OCI-LY7 (cell line): ENCODE results near the gene MRAS. TPM values are rescaled to one million over a fixed set of nuclear protein-coding genes. Genes with fewer than 3 reads are reported as not detected.

Experiments
- BruUV-seq: library from RNA; stranded (reverse); fragments of 400-500 nt; replicated peaks from 2 replicates; lab custom pipeline; 2021; lab: Mats Ljungman, UMichigan
- CTCF ChIA-PET: fragments of 300-600 bp; sonication (Branson Sonifier 250); formaldehyde crosslinking; loops from one replicate; lab custom pipeline; 2022; ENCODE audit warnings: antibody characterized with exemption; ENCODE audit not compliant: unreplicated experiment; lab: Charles Lee
- POLR2A ChIA-PET: fragments of 300-600 bp; sonication (Branson Sonifier 250); formaldehyde crosslinking; loops from one replicate; lab custom pipeline; 2022; ENCODE audit warnings: antibody characterized with exemption; lab: Charles Lee
- DNase-seq: peaks from one replicate; pipeline ENCODE4 v3.0.0-alpha.2; 2015; ENCODE audit warnings: low spot score
- H2AFZ ChIP-seq: fragments of 200-600 bp; sonication (generic), shearing (Covaris generic); 2 replicates; pipeline ENCODE4 v1.6.1; 2014; ENCODE audit warnings: mild to moderate bottlenecking, antibody characterized with exemption, low read length, moderate library complexity
- H3K27ac ChIP-seq: fragments of 200-600 bp; sonication (generic); 2 replicates; pipeline ENCODE4 v1.5.1; 2014; ENCODE audit warnings: mixed run types, low read depth, mild to moderate bottlenecking, moderate library complexity, low read length, inconsistent platforms; ENCODE audit not compliant: poor library complexity, severe bottlenecking
- H3K36me3 ChIP-seq: fragments of 200-600 bp; sonication (generic); 2 replicates; pipeline ENCODE4 v1.6.1; 2014; ENCODE audit warnings: mild to moderate bottlenecking, antibody characterized with exemption, low read length, moderate library complexity, mixed read lengths; ENCODE audit not compliant: insufficient read depth
- H3K4me1 ChIP-seq: fragments of 200-600 bp; sonication (generic); 2 replicates; pipeline ENCODE4 v1.5.1; 2014; ENCODE audit warnings: mild to moderate bottlenecking, low read length; ENCODE audit not compliant: insufficient read depth, poor library complexity, severe bottlenecking
- H3K4me2 ChIP-seq: fragments of 200-600 bp; sonication (generic); 2 replicates; pipeline ENCODE4 v1.6.1; 2014; ENCODE audit warnings: mild to moderate bottlenecking, low read length
- H3K4me3 ChIP-seq: fragments of 200-600 bp; sonication (generic); 2 replicates; pipeline ENCODE4 v1.5.1; 2014; ENCODE audit warnings: mild to moderate bottlenecking, low read depth, low read length; ENCODE audit not compliant: poor library complexity, severe bottlenecking
- H3K79me2 ChIP-seq: fragments of 200-600 bp; sonication (generic); 2 replicates; pipeline ENCODE4 v1.6.1; 2016; ENCODE audit warnings: low read depth, mild to moderate bottlenecking, low read length, moderate library complexity, mixed read lengths; ENCODE audit not compliant: insufficient read depth
- H3K9me2 ChIP-seq: fragments of 200-600 bp; sonication (generic); 2 replicates; pipeline ENCODE4 v1.6.1; 2016; ENCODE audit warnings: mild to moderate bottlenecking, low read length, mixed read lengths; ENCODE audit not compliant: insufficient read depth
- H3K9me3 ChIP-seq: fragments of 200-600 bp; sonication (generic); 2 replicates; pipeline ENCODE4 v1.6.1; 2014; ENCODE audit warnings: mild to moderate bottlenecking, mixed run types, low read length, mixed read lengths
- H4K20me1 ChIP-seq: fragments of 200-600 bp; sonication (generic); 2 replicates; pipeline ENCODE4 v1.6.1; 2014; ENCODE audit warnings: mild to moderate bottlenecking, antibody characterized with exemption, low read length, moderate library complexity, mixed read lengths; ENCODE audit not compliant: insufficient read depth
- EZH2phosphoT487 ChIP-seq: fragments of 200-600 bp; sonication (generic); IDR thresholded peaks from 2 replicates; pipeline ENCODE4 v1.6.1; 2018; ENCODE audit warnings: low read depth, borderline replicate concordance, mild to moderate bottlenecking, mixed run types, antibody characterized with exemption, low read length, moderate library complexity, mixed read lengths
- intact Hi-C: fragments of 100-400 bp; cut with micrococcal nuclease; formaldehyde crosslinking; loops from one replicate; pipeline ENCODE4 v1.10.0; 2022; ENCODE audit not compliant: unreplicated experiment
- total RNA-seq, 2 experiments: library from RNA; depleted of rRNA in 1 of 2; stranded (reverse); fragments of >200 nt in 1 of 2; shearing (Covaris generic) in 1 of 2; gene quantifications; 2 replicates each; pipeline ENCODE4 v1.2.3, GENCODE V29; 2014 to 2022
- TF ChIP-seq, protein P1 (sequence below): fragments of 200-600 bp; sonication (generic); conservative IDR thresholded peaks from 2 replicates; pipeline ENCODE4 v1.5.1; 2014; ENCODE audit warnings: mild to moderate bottlenecking, antibody characterized with exemption, low read length, moderate library complexity, mixed read lengths

The MRAS gene
- total RNA-seq, 2 experiments from 2014 or later = not detected

DNA sequence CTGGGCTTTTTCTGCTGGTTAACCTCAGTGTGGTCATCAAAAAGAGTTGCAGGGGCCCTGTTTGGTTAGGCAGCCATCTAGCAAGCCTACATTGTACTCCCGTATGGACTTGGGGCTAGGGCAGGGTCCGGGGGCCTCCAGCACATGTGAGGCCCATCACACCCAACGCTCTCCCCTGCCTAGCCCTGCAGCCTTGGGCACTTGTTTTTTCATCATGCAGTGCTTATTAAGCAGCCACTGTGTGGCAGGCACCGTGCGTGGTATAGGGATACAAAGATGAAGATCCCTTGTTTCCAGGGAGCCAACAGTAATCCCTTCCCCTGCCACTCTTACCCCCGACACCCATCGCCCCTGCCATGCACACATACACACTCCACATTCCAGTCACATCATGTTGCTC, 14.2 kb downstream of the MRAS start:
- no peak overlapping the region for H3K4me3 ChIP-seq
- BruUV-seq = no TSS peak
- H4K20me1 ChIP-seq = no peaks in the 10 kb centered on the region
- no peaks in the 10 kb centered on the region for H3K36me3 ChIP-seq
- ChIA-PET POLR2A (no interaction called here), CTCF (no interaction called here)
- H3K9me2 ChIP-seq = no peaks in the 10 kb centered on the region
- no peaks in the 10 kb centered on the region for H3K79me2 ChIP-seq
- intact Hi-C loops = no loop called here
- TF ChIP-seq, protein P1, sequence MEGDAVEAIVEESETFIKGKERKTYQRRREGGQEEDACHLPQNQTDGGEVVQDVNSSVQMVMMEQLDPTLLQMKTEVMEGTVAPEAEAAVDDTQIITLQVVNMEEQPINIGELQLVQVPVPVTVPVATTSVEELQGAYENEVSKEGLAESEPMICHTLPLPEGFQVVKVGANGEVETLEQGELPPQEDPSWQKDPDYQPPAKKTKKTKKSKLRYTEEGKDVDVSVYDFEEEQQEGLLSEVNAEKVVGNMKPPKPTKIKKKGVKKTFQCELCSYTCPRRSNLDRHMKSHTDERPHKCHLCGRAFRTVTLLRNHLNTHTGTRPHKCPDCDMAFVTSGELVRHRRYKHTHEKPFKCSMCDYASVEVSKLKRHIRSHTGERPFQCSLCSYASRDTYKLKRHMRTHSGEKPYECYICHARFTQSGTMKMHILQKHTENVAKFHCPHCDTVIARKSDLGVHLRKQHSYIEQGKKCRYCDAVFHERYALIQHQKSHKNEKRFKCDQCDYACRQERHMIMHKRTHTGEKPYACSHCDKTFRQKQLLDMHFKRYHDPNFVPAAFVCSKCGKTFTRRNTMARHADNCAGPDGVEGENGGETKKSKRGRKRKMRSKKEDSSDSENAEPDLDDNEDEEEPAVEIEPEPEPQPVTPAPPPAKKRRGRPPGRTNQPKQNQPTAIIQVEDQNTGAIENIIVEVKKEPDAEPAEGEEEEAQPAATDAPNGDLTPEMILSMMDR = no peak
- TF ChIP-seq EZH2phosphoT487 = no peak
- H3K9me3 ChIP-seq = no peaks in the 10 kb centered on the region
- no peak overlapping the region for H3K4me2 ChIP-seq
- no peak for DNase-seq
- no peak overlapping the region for H2AFZ ChIP-seq
- H3K4me1 ChIP-seq = no peaks in the 10 kb centered on the region
- no peak overlapping the region for H3K27ac ChIP-seq

DNA sequence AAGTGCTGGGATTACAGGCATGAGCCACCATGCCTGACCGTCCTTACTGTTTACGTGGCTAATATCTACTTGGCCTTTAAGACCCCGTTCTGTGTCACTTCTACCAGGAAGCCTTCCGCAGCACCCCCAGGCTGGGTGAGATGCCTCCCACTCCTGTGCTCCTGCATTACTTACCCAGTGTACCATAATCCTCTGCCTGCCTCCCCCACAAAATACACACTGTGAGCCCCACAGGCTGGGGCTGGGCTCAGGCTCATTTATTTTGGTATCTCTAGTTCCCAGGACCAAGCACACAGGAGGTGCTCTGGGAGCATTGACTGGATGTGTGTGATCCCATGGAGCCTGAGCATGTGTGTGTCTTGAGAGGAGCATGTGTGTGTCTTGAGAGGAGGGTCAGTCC, 14.9 kb downstream of the MRAS start:
- H3K4me2 ChIP-seq = no peak overlapping the region
- intact Hi-C loops = no loop called here
- TF ChIP-seq, protein P1 = no peak
- no peak for TF ChIP-seq EZH2phosphoT487
- BruUV-seq = no TSS peak
- H3K79me2 ChIP-seq = no peaks in the 10 kb centered on the region
- H3K9me2 ChIP-seq = no peaks in the 10 kb centered on the region
- H4K20me1 ChIP-seq = no peaks in the 10 kb centered on the region
- H3K9me3 ChIP-seq = no peaks in the 10 kb centered on the region
- H2AFZ ChIP-seq = no peak overlapping the region
- no peak for DNase-seq
- POLR2A ChIA-PET = no interaction called here
- H3K36me3 ChIP-seq = no peaks in the 10 kb centered on the region
- CTCF ChIA-PET = no interaction called here
- no peaks in the 10 kb centered on the region for H3K4me1 ChIP-seq
- no peak overlapping the region for H3K4me3 ChIP-seq
- H3K27ac ChIP-seq = no peak overlapping the region

DNA sequence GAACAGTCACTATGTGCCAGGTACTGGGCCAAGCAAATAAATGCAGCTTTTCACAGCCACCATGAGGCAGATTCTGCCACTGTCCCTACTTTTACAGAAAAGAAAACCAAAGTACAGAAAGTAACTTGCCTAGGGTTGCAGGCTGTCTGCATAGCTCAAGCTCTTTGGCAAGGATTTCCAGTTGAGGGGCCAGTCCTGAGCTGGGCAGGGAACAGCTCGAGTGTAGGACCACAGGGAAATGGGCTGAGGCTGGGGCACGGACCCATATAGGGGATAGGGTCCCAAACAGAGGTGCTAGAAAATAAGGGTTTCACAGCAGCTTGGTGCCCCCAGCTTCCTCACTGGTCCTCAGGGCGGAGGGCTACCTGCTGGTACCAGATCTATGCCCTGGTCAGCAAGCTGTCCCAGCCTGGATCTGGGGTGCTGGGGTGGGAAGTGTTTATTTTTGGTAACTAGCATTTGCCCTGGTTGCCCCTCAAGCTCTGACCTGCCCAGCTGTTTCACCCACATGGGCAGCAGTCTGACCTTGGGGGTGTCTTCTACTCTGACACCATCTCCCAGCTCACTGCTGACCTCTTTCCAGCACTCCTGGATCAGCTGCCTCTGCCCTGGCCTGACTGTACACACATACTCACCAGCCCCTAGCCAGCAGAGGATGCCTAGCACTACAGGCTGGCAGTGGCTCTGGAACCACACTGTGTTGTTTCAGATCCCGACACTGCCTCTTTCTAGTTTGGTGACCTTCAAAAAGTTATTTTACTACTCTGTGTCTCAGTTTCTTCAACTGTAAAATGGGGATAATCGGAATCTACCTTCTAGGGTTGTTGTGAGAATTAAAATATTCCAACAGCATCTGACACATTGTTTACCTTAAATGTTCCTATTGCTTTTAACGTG, 16.2 kb downstream of the MRAS start:
- no peaks in the 10 kb centered on the region for H3K9me3 ChIP-seq
- no peak for TF ChIP-seq EZH2phosphoT487
- TF ChIP-seq, protein P1 = no peak
- H4K20me1 ChIP-seq = no peaks in the 10 kb centered on the region
- H3K4me3 ChIP-seq = no peak overlapping the region
- no peak overlapping the region for H3K27ac ChIP-seq
- intact Hi-C loops = no loop called here
- H3K79me2 ChIP-seq = no peaks in the 10 kb centered on the region
- ChIA-PET CTCF (no interaction called here), POLR2A (interaction anchor here (1.3 kb wide), 1 partner anchor 15 kb away, joined by 3 read pairs; no protein-coding TSS in a partner anchor)
- H3K4me2 ChIP-seq = no peak overlapping the region
- H3K36me3 ChIP-seq = no peaks in the 10 kb centered on the region
- H3K4me1 ChIP-seq = no peaks in the 10 kb centered on the region
- no TSS peak for BruUV-seq
- no peak for DNase-seq
- H2AFZ ChIP-seq = no peak overlapping the region
- H3K9me2 ChIP-seq = no peaks in the 10 kb centered on the region
